ENCODE data around the gene KHDRBS2. TPM values are rescaled to one million over a fixed set of nuclear protein-coding genes. Genes with fewer than 3 reads are reported as not detected.

KHDRBS2 gene
- total and polyA plus RNA-seq, 5 experiments from 2014 or later, result 0.26 to 0.27 TPM; not detected in 3

GRCh38 chr6:61953851-61954250 lies 332.2 kb downstream of the KHDRBS2 start:
- ATAC-seq (no peak), DNase-seq (no peak)
- POLR2A ChIA-PET, result no interaction called here
- Mint-ChIP-seq H3K4me1 (no peaks in the 10 kb centered on the region), H3K4me3 (no peak overlapping the region), H3K27me3 (no peaks in the 10 kb centered on the region), H3K9me3 (peaks cover 12 to 35% (median 19%) of the 10 kb centered on the region in 9 donors), H3K27ac (no peak overlapping the region), H3K36me3 (no peaks in the 10 kb centered on the region)

- ATAC-seq (no peak), DNase-seq (no peak)
- no peak overlapping the region for H3K27ac Mint-ChIP-seq
- no peak overlapping the region for H3K4me3 Mint-ChIP-seq
- no peaks in the 10 kb centered on the region for H3K27me3 Mint-ChIP-seq
- H3K9me3 Mint-ChIP-seq, result peaks cover 0 to 19% (median 5%) of the 10 kb centered on the region in 9 donors
- no peaks in the 10 kb centered on the region for H3K4me1 Mint-ChIP-seq
- POLR2A ChIA-PET, result no interaction called here
- no peaks in the 10 kb centered on the region for H3K36me3 Mint-ChIP-seq
Measured at GRCh38 chr6:61951586-61951985, 334.4 kb downstream of the KHDRBS2 start.

- Mint-ChIP-seq H3K36me3 (no peaks in the 10 kb centered on the region), H3K4me3 (no peak overlapping the region)
Measured at GRCh38 chr6:61950811-61951210, 335.2 kb downstream of the KHDRBS2 start.

GRCh38 chr6:61949971-61950370 lies 336.1 kb downstream of the KHDRBS2 start:
- Mint-ChIP-seq H3K9me3 (peaks cover 0 to 17% (median 0%) of the 10 kb centered on the region in 9 donors), H3K4me1 (no peaks in the 10 kb centered on the region), H3K27ac (no peak overlapping the region), H3K36me3 (no peaks in the 10 kb centered on the region), H3K4me3 (no peak overlapping the region), H3K27me3 (no peaks in the 10 kb centered on the region)
- no peak for DNase-seq
- ATAC-seq, result no peak
- POLR2A ChIA-PET, result no interaction called here

More at GRCh38 chr6:61950811-61951210, 335.2 kb downstream of the KHDRBS2 start:
- H3K4me1 Mint-ChIP-seq, result no peaks in the 10 kb centered on the region
- peaks cover 0 to 17% (median 0%) of the 10 kb centered on the region in 9 donors for H3K9me3 Mint-ChIP-seq
- no peak overlapping the region for H3K27ac Mint-ChIP-seq
- H3K27me3 Mint-ChIP-seq, result no peaks in the 10 kb centered on the region
- DNase-seq (no peak), ATAC-seq (no peak)
- POLR2A ChIA-PET, result no interaction called here

GRCh38 chr6:61949161-61949560 lies 336.9 kb downstream of the KHDRBS2 start:
- POLR2A ChIA-PET, result no interaction called here
- H3K36me3 Mint-ChIP-seq, result no peaks in the 10 kb centered on the region
- H3K27ac Mint-ChIP-seq, result no peak overlapping the region
- peaks cover 0 to 20% (median 5%) of the 10 kb centered on the region in 9 donors for H3K9me3 Mint-ChIP-seq
- DNase-seq (no peak), ATAC-seq (no peak)
- H3K27me3 Mint-ChIP-seq, result no peaks in the 10 kb centered on the region
- no peaks in the 10 kb centered on the region for H3K4me1 Mint-ChIP-seq
- no peak overlapping the region for H3K4me3 Mint-ChIP-seq

GRCh38 chr6:61947311-61947947 lies 338.6 kb downstream of the KHDRBS2 start:
- H3K36me3 Mint-ChIP-seq, result no peaks in the 10 kb centered on the region
- H3K27me3 Mint-ChIP-seq, result no peaks in the 10 kb centered on the region
- no peak overlapping the region for H3K27ac Mint-ChIP-seq
- H3K9me3 Mint-ChIP-seq, result peaks cover 0 to 23% (median 10%) of the 10 kb centered on the region in 9 donors
- DNase-seq, result no peak
- POLR2A ChIA-PET, result no interaction called here
- H3K4me1 Mint-ChIP-seq, result no peaks in the 10 kb centered on the region
- no peak for ATAC-seq
- no peak overlapping the region for H3K4me3 Mint-ChIP-seq

- no peaks in the 10 kb centered on the region for H3K4me1 Mint-ChIP-seq
- H3K4me3 Mint-ChIP-seq, result no peak overlapping the region
- POLR2A ChIA-PET, result no interaction called here
- DNase-seq (no peak), ATAC-seq (no peak)
- H3K36me3 Mint-ChIP-seq, result no peaks in the 10 kb centered on the region
- no peak overlapping the region for H3K27ac Mint-ChIP-seq
- H3K9me3 Mint-ChIP-seq, result peaks cover 0 to 43% (median 12%) of the 10 kb centered on the region in 9 donors
- H3K27me3 Mint-ChIP-seq, result no peaks in the 10 kb centered on the region
Measured at GRCh38 chr6:61940919-61941318, 345.1 kb downstream of the KHDRBS2 start.

- Mint-ChIP-seq H3K36me3 (no peaks in the 10 kb centered on the region), H3K27ac (no peak overlapping the region), H3K9me3 (peaks cover 0 to 26% (median 11%) of the 10 kb centered on the region in 9 donors), H3K4me3 (no peak overlapping the region), H3K27me3 (no peaks in the 10 kb centered on the region), H3K4me1 (peaks cover 0 to 1% (median 0%) of the 10 kb centered on the region in 4 donors)
- no peak for ATAC-seq
- POLR2A ChIA-PET, result no interaction called here
- DNase-seq, result no peak
Measured at GRCh38 chr6:61935242-61935846, 350.7 kb downstream of the KHDRBS2 start.

GRCh38 chr6:61909486-61909885 lies 376.5 kb downstream of the KHDRBS2 start:
- no peak for DNase-seq
- no peak for ATAC-seq
- Mint-ChIP-seq H3K27ac (no peak overlapping the region), H3K4me1 (no peaks in the 10 kb centered on the region), H3K9me3 (peaks cover 2 to 33% (median 14%) of the 10 kb centered on the region in 9 donors), H3K36me3 (no peaks in the 10 kb centered on the region), H3K4me3 (no peak overlapping the region), H3K27me3 (no peaks in the 10 kb centered on the region)
- POLR2A ChIA-PET, result no interaction called here

- Mint-ChIP-seq H3K4me1 (no peaks in the 10 kb centered on the region), H3K9me3 (peaks cover 0 to 41% (median 7%) of the 10 kb centered on the region in 9 donors), H3K27ac (no peak overlapping the region), H3K27me3 (no peaks in the 10 kb centered on the region), H3K36me3 (no peaks in the 10 kb centered on the region), H3K4me3 (no peak overlapping the region)
- ATAC-seq (no peak), DNase-seq (no peak)
- POLR2A ChIA-PET, result no interaction called here
Measured at GRCh38 chr6:61901748-61902147, 384.3 kb downstream of the KHDRBS2 start.

GRCh38 chr6:61894536-61894935 lies 391.5 kb downstream of the KHDRBS2 start:
- no peak for DNase-seq
- ATAC-seq, result no peak
- Mint-ChIP-seq H3K9me3 (peaks cover 0 to 31% (median 6%) of the 10 kb centered on the region in 9 donors), H3K4me1 (no peaks in the 10 kb centered on the region), H3K4me3 (no peak overlapping the region), H3K27ac (no peak overlapping the region), H3K27me3 (no peaks in the 10 kb centered on the region), H3K36me3 (no peaks in the 10 kb centered on the region)
- POLR2A ChIA-PET, result no interaction called here

GRCh38 chr6:61887423-61887822 lies 398.6 kb downstream of the KHDRBS2 start:
- Mint-ChIP-seq H3K27me3 (no peaks in the 10 kb centered on the region), H3K36me3 (no peaks in the 10 kb centered on the region), H3K27ac (no peak overlapping the region), H3K4me3 (no peak overlapping the region), H3K9me3 (peaks cover 6 to 38% (median 12%) of the 10 kb centered on the region in 9 donors), H3K4me1 (no peaks in the 10 kb centered on the region)
- POLR2A ChIA-PET, result no interaction called here
- ATAC-seq (no peak), DNase-seq (no peak)

GRCh38 chr6:61886608-61887259 lies 399.3 kb downstream of the KHDRBS2 start:
- ATAC-seq (no peak), DNase-seq (no peak)
- no peaks in the 10 kb centered on the region for H3K4me1 Mint-ChIP-seq
- H3K4me3 Mint-ChIP-seq, result no peak overlapping the region
- no peak overlapping the region for H3K27ac Mint-ChIP-seq
- POLR2A ChIA-PET, result no interaction called here
- H3K36me3 Mint-ChIP-seq, result no peaks in the 10 kb centered on the region
- H3K9me3 Mint-ChIP-seq, result peaks cover 6 to 38% (median 12%) of the 10 kb centered on the region in 9 donors
- no peaks in the 10 kb centered on the region for H3K27me3 Mint-ChIP-seq

Data from naive thymus-derived CD8-positive, alpha-beta T cell (primary cell).